ENCODE measurements around the gene NOX5.

The NOX5 gene

DNA sequence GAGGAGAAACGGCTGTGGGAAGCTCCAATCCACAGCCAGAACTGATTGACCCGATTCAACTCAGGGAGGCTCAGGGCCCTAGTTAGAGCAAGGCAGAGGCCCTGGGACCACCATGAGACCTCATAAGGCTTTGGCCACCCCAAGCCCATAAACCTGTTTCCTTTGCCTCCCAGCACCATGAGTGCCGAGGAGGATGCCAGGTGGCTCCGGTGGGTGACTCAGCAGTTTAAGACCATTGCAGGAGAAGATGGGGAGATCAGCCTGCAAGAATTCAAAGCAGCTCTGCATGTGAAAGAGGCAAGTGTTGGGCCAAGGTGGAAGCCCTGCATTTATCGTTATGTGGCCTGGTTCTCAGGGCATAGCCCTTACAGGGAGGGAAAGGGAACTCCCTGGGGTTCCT lies 11.9 kb downstream of the NOX5 start:
- DNase-seq: no peak

GRCh38 chr15:69027976-69028518 lies 13.6 kb downstream of the NOX5 start:
- DNase-seq: no peak

GRCh38 chr15:69031013-69032001 lies 16.8 kb downstream of the NOX5 start:
- no peak for DNase-seq

- DNase-seq: no peak
Observed at GRCh38 chr15:69032031-69032430, 17.5 kb downstream of the NOX5 start.

DNA sequence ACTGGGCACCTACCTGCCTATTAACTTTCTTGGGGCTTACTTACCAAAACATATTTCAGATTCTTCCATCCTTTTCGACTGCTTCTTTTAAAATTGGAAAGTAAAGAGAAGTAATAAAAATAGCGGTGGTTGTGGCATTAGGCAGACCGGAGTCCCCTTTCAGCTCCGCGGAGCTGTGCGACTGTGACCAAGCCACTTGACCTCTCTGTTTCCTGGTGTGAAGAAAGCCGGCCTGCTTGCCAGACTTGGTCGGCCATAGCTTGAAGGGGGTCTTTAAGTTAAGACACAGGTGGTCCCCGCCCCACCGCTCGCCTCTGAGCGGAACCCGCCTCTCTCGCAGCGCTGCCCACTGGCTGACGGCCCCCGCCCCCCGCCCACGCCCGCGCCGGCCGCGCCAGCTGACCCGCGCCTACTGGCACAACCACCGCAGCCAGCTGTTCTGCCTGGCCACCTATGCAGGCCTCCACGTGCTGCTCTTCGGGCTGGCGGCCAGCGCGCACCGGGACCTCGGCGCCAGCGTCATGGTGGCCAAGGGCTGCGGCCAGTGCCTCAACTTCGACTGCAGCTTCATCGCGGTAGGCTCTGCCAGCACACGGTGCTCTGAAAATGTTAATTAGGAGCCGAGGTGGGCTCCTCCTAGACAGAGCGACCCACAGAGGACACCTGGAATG lies 18.3 kb downstream of the NOX5 start:
- DNase-seq: no peak

DNA sequence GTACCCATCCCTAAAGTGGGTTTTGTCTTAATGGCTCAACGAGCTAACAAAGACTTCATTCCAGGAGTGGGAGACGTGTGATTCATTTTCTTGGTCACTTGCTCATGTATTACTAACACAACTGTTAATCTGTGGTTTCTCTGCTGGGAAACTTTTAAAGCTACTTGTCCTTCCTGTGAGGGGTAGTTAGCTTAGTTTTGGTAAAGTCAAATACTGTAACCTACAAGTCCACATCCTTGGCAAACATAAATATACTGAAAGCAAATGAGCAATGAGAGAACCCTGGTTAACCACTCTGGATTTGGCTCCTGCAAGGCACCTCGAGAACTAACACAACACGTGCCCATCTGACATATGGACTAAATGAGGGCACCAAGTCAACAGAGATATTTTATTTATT lies 19.9 kb downstream of the NOX5 start:
- DNase-seq: no peak

- DNase-seq: no peak
Observed at GRCh38 chr15:69035205-69035917, 20.9 kb downstream of the NOX5 start.

DNA sequence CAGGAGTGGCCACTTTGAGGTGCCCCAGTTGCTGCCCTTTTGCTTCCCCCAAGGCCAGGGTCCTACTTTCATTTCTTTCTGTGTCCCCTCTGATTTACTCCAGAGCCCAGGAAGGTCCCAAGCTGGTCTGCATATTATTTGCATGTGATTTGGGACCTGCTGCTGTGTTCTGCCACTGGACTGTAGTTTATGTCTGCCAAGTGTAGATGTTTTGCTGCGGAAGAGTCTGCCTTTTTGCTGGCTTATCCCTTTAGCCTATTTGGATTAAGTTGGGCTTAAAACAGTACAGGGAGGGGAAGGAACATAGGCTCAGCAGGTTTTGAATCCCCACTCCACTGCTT lies 21.4 kb downstream of the NOX5 start:
- DNase-seq: no peak

- DNase-seq: no peak
Observed at GRCh38 chr15:69036826-69037225, 22.3 kb downstream of the NOX5 start.

- DNase-seq: no peak
Observed at GRCh38 chr15:69037482-69037881, 23.0 kb downstream of the NOX5 start.

GRCh38 chr15:69037977-69038376 lies 23.5 kb downstream of the NOX5 start:
- no peak for DNase-seq

GRCh38 chr15:69038508-69038907 lies 24.0 kb downstream of the NOX5 start:
- DNase-seq: no peak

DNA sequence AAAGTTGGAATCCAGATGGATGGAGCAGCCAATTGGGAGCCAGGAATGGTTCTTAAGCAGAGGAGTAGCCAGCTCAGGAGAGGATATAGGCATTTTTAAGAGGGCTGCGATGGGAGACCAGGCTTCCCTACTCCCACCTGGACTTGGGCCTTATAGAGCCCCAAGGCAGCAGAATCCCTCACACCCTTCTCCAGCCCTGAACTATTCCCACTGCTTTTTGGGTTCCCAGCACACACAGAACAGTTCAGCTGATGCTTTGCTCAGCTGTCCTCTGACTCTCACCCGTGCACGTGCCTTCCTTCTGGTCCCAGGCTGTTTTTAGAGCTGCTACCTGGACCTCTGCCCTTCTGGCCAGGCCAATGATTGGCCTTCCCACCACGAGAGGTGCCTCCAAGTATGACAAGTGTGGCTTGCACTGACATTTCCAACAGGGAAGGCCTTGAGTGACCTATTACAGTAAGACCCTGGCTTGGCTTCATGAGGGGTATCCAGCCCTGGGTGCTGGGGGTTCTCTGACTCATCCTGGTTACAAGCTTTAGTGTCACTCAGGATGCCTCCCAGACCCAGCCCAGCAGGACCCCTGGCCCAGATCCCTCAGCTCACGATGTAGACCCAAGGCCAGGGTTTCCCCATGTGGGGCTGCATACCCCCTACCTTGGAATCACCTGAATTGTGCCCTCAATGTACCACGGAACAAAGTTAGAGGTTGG lies 25.2 kb downstream of the NOX5 start:
- no peak for DNase-seq

- DNase-seq: no peak
Observed at GRCh38 chr15:69042531-69042930, 28.0 kb downstream of the NOX5 start.

DNA sequence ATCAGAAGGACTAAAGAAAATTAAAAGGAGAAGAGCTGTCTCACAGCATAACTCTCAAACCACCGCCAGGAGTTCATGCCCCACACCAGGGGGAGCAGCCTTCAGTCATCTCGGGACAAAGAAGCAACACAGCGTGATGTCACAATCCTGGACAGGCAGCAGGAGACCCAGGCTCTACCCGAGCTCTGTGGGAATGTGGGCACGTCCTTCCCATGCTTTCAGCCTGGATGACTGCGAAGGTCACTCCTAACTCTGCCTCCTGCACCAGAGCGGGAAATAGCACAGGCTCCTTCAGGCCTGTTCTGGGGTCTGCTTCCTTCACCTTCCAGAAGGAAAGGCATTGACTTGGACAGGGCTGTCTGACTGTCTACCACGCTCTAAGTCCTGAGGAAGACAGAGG lies 31.3 kb downstream of the NOX5 start:
- DNase-seq: no peak

DNA sequence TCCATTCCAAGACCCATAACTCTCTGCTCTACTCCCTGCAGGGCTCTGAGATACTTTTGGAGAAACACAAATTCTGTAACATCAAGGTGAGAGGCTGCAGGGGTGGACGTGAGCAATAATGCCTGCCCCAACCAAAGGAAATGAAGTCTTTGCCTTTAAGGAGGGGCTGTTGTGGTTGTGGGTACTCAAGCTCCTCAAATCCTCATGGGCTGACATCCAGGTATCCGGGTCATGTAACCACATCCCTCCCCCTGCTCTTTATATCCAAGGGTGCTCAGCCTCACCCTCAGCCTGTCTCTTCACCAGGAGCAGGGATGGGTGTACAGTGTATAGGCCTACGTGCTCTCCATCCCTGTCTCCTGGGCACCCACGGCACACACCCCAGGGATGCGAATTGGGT lies 32.3 kb downstream of the NOX5 start:
- DNase-seq: no peak

DNA sequence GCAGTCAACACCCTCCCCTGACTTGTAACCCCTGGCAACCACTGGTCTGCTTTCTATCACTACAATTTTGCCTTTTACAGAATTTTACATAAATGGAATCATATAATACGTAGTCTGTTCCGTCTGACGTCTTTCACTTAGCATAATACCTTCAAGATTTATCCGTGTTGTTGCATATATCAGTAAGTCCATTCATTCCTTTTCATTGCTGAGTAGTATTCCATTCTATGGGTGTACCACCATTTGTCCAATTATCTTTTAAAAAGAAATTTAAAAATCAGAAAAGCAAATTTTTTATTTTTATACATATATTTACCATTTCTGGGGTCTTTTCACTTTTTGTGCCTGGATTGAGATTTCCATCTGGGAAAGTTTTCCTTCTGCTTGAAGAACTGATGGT lies 35.5 kb downstream of the NOX5 start:
- no peak for DNase-seq

GRCh38 chr15:69055251-69055650 lies 40.8 kb downstream of the NOX5 start:
- no peak for DNase-seq

DNA sequence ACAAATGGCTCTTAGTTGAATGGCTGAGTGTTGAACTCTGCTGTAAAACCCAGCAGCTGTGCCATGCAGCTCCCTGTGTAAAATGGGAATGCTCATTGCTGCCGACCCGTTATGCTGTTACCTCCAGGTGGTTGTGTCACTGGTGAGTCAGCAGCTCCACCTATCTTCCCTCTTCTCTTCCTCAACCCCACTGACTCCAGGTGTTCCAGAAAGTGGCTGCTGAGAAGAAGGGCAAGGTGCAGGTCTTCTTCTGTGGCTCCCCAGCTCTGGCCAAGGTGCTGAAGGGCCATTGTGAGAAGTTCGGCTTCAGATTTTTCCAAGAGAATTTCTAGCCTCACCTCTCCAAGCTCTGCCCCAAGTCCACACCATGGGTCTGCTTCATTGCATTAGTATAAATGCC lies 41.9 kb downstream of the NOX5 start:
- no peak for DNase-seq

DNA sequence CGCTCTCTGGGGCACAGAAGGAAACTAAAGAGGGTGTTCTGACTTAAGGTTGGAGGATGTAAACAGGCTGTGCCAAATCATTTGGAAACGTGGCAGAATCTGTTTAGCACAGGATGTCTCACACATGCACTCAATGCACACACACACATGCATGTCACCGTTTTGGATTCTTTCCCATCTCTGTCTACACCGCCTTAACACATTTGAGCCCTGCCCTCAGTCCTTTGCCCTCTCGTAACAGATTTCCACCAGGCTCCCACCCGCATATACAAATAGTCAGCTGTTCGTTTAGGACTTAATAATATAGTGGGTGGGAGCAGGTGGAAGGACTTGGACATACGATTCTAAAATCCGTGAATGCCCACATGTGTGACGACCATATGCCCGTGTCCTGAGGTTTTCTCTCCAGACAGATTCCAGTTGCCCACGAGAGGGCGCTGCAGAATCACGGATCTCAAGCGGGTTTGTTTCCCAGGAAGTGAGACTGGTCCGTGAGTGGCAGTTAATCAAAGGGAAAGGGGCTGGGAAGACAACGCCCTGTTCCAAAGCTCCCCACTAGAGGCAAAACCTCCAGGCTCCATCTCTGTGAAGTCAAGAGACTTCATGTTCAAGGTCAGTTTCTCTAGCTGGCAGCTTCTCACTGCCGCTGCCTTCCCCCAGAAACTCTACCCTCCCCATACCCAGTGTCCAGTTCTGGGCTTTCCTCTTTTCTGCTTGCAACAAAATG lies 44.5 kb downstream of the NOX5 start:
- peak; percentile 69 for DNase-seq

DNA sequence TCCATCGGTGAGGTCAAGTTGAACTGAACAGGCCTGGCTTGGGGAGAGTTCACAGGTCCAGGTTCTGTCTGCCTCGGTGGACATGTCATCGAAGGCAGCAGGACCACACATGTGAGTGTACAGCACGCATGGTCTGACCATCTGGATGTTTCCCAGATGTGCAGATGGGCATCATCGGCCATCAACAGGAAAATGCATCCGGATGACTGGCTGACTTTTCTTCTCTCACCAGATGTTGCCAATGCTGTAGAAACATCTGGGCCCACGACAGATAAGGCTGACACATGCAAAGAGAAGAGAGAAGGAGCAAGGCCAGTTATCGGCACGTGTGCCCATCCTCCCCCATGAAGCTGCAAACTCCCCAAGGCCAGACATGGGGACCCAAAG lies 45.1 kb downstream of the NOX5 start:
- no peak for DNase-seq

- no peak for DNase-seq
Observed at GRCh38 chr15:69060041-69060481, 45.6 kb downstream of the NOX5 start.

Measured in DMS153 (cell line).